GM19351 (cell line): ENCODE results near the gene SEMA4D.

Experiments used
- ATAC-seq: cut with Tn5 transposase; IDR thresholded peaks from one replicate; pipeline ENCODE4 v1.9.1; 2021; ENCODE audit warnings: mild to moderate bottlenecking, moderate library complexity; ENCODE audit not compliant: unreplicated experiment

SEMA4D gene

GRCh38 chr9:89390068-89390555, 107.8 kb downstream of the SEMA4D start:
- no peak for ATAC-seq

GRCh38 chr9:89388868-89389177, 109.1 kb downstream of the SEMA4D start:
- no peak for ATAC-seq

GRCh38 chr9:89388084-89388867, 109.6 kb downstream of the SEMA4D start:
- ATAC-seq = no peak

GRCh38 chr9:89387197-89387849, 110.6 kb downstream of the SEMA4D start:
- no peak for ATAC-seq

GRCh38 chr9:89386797-89387196, 111.1 kb downstream of the SEMA4D start:
- ATAC-seq = no peak

- no peak for ATAC-seq
These were observed 111.7 kb downstream of the SEMA4D start for GRCh38 chr9:89386206-89386605.

GRCh38 chr9:89384783-89385182, 113.1 kb downstream of the SEMA4D start:
- ATAC-seq = no peak

- ATAC-seq = no peak
These were observed 114.1 kb downstream of the SEMA4D start for GRCh38 chr9:89383721-89384300.

- no peak for ATAC-seq
These were observed 114.7 kb downstream of the SEMA4D start for GRCh38 chr9:89383030-89383720.

GRCh38 chr9:89382026-89382986, 115.6 kb downstream of the SEMA4D start:
- ATAC-seq = no peak

- no peak for ATAC-seq
These were observed 116.7 kb downstream of the SEMA4D start for GRCh38 chr9:89381308-89381609.

GRCh38 chr9:89380437-89381307, 117.2 kb downstream of the SEMA4D start:
- no peak for ATAC-seq

GRCh38 chr9:89379508-89380115, 118.3 kb downstream of the SEMA4D start:
- ATAC-seq = no peak

GRCh38 chr9:89379031-89379430, 118.9 kb downstream of the SEMA4D start:
- ATAC-seq = no peak

- no peak for ATAC-seq
These were observed 119.4 kb downstream of the SEMA4D start for GRCh38 chr9:89378541-89378940.

- ATAC-seq = no peak
These were observed 120.5 kb downstream of the SEMA4D start for GRCh38 chr9:89377411-89377810.

GRCh38 chr9:89376741-89377351, 121.1 kb downstream of the SEMA4D start:
- no peak for ATAC-seq

GRCh38 chr9:89376286-89376685, 121.6 kb downstream of the SEMA4D start:
- no peak for ATAC-seq
